GM12878 (cell line): ENCODE results near the gene CA6. TPM values are rescaled to one million over a fixed set of nuclear protein-coding genes. Genes with fewer than 3 reads are reported as not detected.

ENCODE experiments used
- ATAC-seq: fragments of 200-7000 bp; cut with Tn5 transposase; 3 replicates; pipeline ENCODE4 v1.9.1; 2020; ENCODE audit warnings: mild to moderate bottlenecking, moderate library complexity
- BruUV-seq: library from RNA; stranded (reverse); fragments of 400-500 nt; replicated peaks from 2 replicates; lab custom pipeline; 2021; lab: Mats Ljungman, UMichigan
- CTCF ChIA-PET: fragments of 300-600 bp; sonication (Branson Sonifier 250); formaldehyde crosslinking; extraction: SDS; loops from one replicate; lab custom pipeline; 2021; ENCODE audit warnings: inconsistent platforms; lab: Yijun Ruan, JAX
- POLR2A ChIA-PET: fragments of 350-600 bp; formaldehyde crosslinking; extraction: SDS; loops from one replicate; lab custom pipeline; 2021; ENCODE audit warnings: inconsistent platforms; lab: Charles Lee
- RAD21 ChIA-PET: fragments of 300-600 bp; sonication (Branson Sonifier 250); formaldehyde crosslinking; loops from one replicate; lab custom pipeline; 2023; ENCODE audit warnings: antibody characterized with exemption; ENCODE audit not compliant: unreplicated experiment; lab: Charles Lee
- SMC1A ChIA-PET: fragments of 300-600 bp; sonication (Branson Sonifier 250); formaldehyde crosslinking; loops from one replicate; lab custom pipeline; 2023; ENCODE audit not compliant: unreplicated experiment, uncharacterized antibody; lab: Charles Lee
- DNase-seq: peaks from one replicate; pipeline ENCODE4 v3.0.0-alpha.2; 2011; ENCODE audit warnings: low read depth, low spot score
- FAIRE-seq: peaks from 3 replicates; lab custom pipeline; 2011; peaks lifted over from hg19 to GRCh38; lab: Jason Lieb, UNC
- H2AFZ ChIP-seq: 2 replicates; pipeline ENCODE4 v1.6.0; 2011; ENCODE audit warnings: low read depth, low read length, control low read depth; ENCODE audit not compliant: control insufficient read depth
- H3K27ac ChIP-seq: 2 replicates; pipeline ENCODE4 v1.5.1; 2011; ENCODE audit warnings: control low read depth; ENCODE audit not compliant: control insufficient read depth, insufficient read depth
- H3K27me3 ChIP-seq, 2 experiments: replicated peaks in 1 of 2; 2 replicates each; pipeline versions ENCODE4 v1.6.0 to v1.6.1; 2011; ENCODE audit warnings: low read length in 1 of 2; ENCODE audit not compliant: control insufficient read depth in 2 of 2, insufficient read depth in 2 of 2
- H3K36me3 ChIP-seq, 2 experiments: 2 replicates each; pipeline ENCODE4 v1.5.1; 2011; ENCODE audit warnings: low read length in 1 of 2; ENCODE audit not compliant: control insufficient read depth in 2 of 2, insufficient read depth in 2 of 2
- H3K4me1 ChIP-seq: 2 replicates; pipeline ENCODE4 v1.6.1; 2011; ENCODE audit warnings: mild to moderate bottlenecking, low read length, moderate library complexity, mixed read lengths; ENCODE audit not compliant: control insufficient read depth, insufficient read depth
- H3K4me2 ChIP-seq: 2 replicates; pipeline ENCODE4 v1.6.0; 2011; ENCODE audit warnings: control low read depth; ENCODE audit not compliant: control insufficient read depth, insufficient read depth
- H3K4me3 ChIP-seq: fragments of 200-600 bp; sonication (generic); 2 replicates; pipeline ENCODE4 v1.5.1; 2016
- H3K79me2 ChIP-seq: 2 replicates; pipeline ENCODE4 v1.6.0; 2011; ENCODE audit warnings: low read length; ENCODE audit not compliant: control insufficient read depth, insufficient read depth
- H3K9ac ChIP-seq: 2 replicates; pipeline ENCODE4 v1.8.0; 2011; ENCODE audit warnings: low read length, control low read depth, mixed read lengths; ENCODE audit not compliant: control insufficient read depth, insufficient read depth
- H3K9me3 ChIP-seq: replicated peaks from 3 replicates; pipeline ENCODE4 v1.5.1; 2011; ENCODE audit warnings: mild to moderate bottlenecking, low read length; ENCODE audit not compliant: control insufficient read depth, insufficient read depth
- H4K20me1 ChIP-seq: 2 replicates; pipeline ENCODE4 v1.6.0; 2011; ENCODE audit not compliant: control insufficient read depth, insufficient read depth
- CHD4 ChIP-seq: fragments of 200-600 bp; sonication (generic); IDR thresholded peaks from 2 replicates; pipeline ENCODE4 v1.6.1; 2016; ENCODE audit warnings: mild to moderate bottlenecking
- E2F8 ChIP-seq: fragments of 450-650 bp; IDR thresholded peaks from 2 replicates; pipeline ENCODE4 v1.6.1; 2018; ENCODE audit warnings: mild to moderate bottlenecking, low read depth, moderate library complexity; ENCODE audit not compliant: partially characterized antibody
- FOS ChIP-seq: IDR thresholded peaks from 3 replicates; pipeline ENCODE4 v1.6.1; 2011; ENCODE audit warnings: borderline replicate concordance; ENCODE audit not compliant: insufficient read length; ENCODE audit errors: extremely low read depth
- NBN ChIP-seq: fragments of 450-650 bp; IDR thresholded peaks from 2 replicates; pipeline ENCODE4 v1.6.1; 2016
- NRF1 ChIP-seq: conservative IDR thresholded peaks from 2 replicates; pipeline ENCODE4 v1.6.1; 2011; ENCODE audit warnings: mild to moderate bottlenecking, low read depth, low read length, improper control_type of control experiment
- PRDM15 ChIP-seq: fragments of 450-650 bp; formaldehyde crosslinking; IDR thresholded peaks from 2 replicates; pipeline ENCODE4 v1.4.0; 2020; ENCODE audit warnings: mild to moderate bottlenecking, moderate library complexity
- RAD51 ChIP-seq: fragments of 450-650 bp; IDR thresholded peaks from 2 replicates; pipeline ENCODE4 v1.6.1; 2016; ENCODE audit warnings: moderate library complexity, mild to moderate bottlenecking, inconsistent platforms
- RB1 ChIP-seq: fragments of 450-650 bp; formaldehyde crosslinking; IDR thresholded peaks from 2 replicates; pipeline ENCODE4 v1.6.1; 2017; ENCODE audit warnings: mild to moderate bottlenecking, borderline replicate concordance
- USF2 ChIP-seq: IDR thresholded peaks from 2 replicates; pipeline ENCODE4 v1.6.1; 2011; ENCODE audit warnings: low read depth, low read length, improper control_type of control experiment, borderline replicate concordance
- WRNIP1 ChIP-seq: IDR thresholded peaks from 2 replicates; pipeline ENCODE4 v1.6.1; 2011; ENCODE audit warnings: low read depth, low read length, improper control_type of control experiment, borderline replicate concordance
- ZBTB4 ChIP-seq: fragments of 450-650 bp; formaldehyde crosslinking; IDR thresholded peaks from 2 replicates; pipeline ENCODE4 v1.4.0; 2022; ENCODE audit warnings: mild to moderate bottlenecking, moderate library complexity
- ZNF24 ChIP-seq: fragments of 450-650 bp; IDR thresholded peaks from 2 replicates; pipeline ENCODE4 v1.6.1; 2017; ENCODE audit warnings: antibody characterized with exemption, mild to moderate bottlenecking
- ZNF274 ChIP-seq: IDR thresholded peaks from one replicate; pipeline ENCODE4 v1.8.0; 2011; ENCODE audit not compliant: insufficient read length, insufficient read depth
- WGBS: methylation state at CpG from one replicate; pipeline ENCODE4 v1.1.6; 2016; ENCODE audit warnings: low lambda C conversion rate; ENCODE audit not compliant: insufficient replicate concordance, insufficient coverage; ENCODE audit errors: missing lambda C conversion rate; 5-methylcytosine and 5-hydroxymethylcytosine counted together
- in situ Hi-C: fragments of 300-500 bp; cut with MboI; formaldehyde crosslinking; loops from 9 replicates; pipeline ENCODE4 v1.14.3; 2018; ENCODE audit warnings: mixed read lengths
- intact Hi-C: fragments of 100-400 bp; cut with micrococcal nuclease; formaldehyde crosslinking; loops from one replicate; pipeline ENCODE4 v1.14.2; 2022; ENCODE audit not compliant: unreplicated experiment
- polyA plus RNA-seq, 11 experiments: library from polyadenylated mRNA; depleted of rRNA in 4 of 11; unstranded in 6 of 11; stranded (reverse) in 5 of 11; fragments of >200 nt; fragmentation: Nextera tagmentation in 4 of 11; fragmentation: Illumina TruSeq in 1 of 11; extraction: Ambion mirVana in 4 of 11; extraction: Trizol in 1 of 11; gene quantifications; 1 replicate in 1 of 11; 2 replicates in 10 of 11; pipeline versions ENCODE4 v1.2.1 to v1.2.3, GENCODE V29; 2011 to 2016; ENCODE audit warnings: inconsistent platforms in 2 of 11, missing spikeins in 2 of 11, low read depth in 1 of 11
- total RNA-seq, 4 experiments: library from RNA; depleted of rRNA in 3 of 4; stranded (reverse); fragments of >200 nt in 3 of 4; fragmentation: Illumina TruSeq in 1 of 4; extraction: Trizol in 1 of 4; gene quantifications; 2 replicates each; pipeline versions ENCODE4 v1.2.1 to v1.2.3, GENCODE V29; 2013 to 2021

CA6 gene
- total and polyA plus RNA-seq, 10 of the 15 experiments (the other 5 are each of a cell fraction or from before 2014, with no cell fraction given): not detected

- Histone ChIP-seq H3K4me1 (no peaks in the 10 kb centered on the region), H3K4me3 (no peak overlapping the region), H4K20me1 (no peaks in the 10 kb centered on the region), H3K9ac (no peak overlapping the region), H2AFZ (no peak overlapping the region), H3K9me3 (no peaks in the 10 kb centered on the region; the same call in 2 of the 3 replicates), H3K27ac (no peak overlapping the region), H3K79me2 (no peaks in the 10 kb centered on the region), H3K36me3 (no peaks in the 10 kb centered on the region), H3K27me3 (no peaks in the 10 kb centered on the region), H3K4me2 (no peak overlapping the region)
- BruUV-seq: no TSS peak
- ATAC-seq (no peak), FAIRE-seq (no peak), DNase-seq (no peak)
- intact Hi-C loops: loop anchor here (5.0 kb wide), 1 partner anchor 127 kb away; no protein-coding TSS in a partner anchor
- POLR2A ChIA-PET: interaction anchor here (1.4 kb wide), 1 partner anchor 130 kb away, joined by 3 read pairs; no protein-coding TSS in a partner anchor
- SMC1A ChIA-PET: interaction anchor here (0.8 to 2.3 kb wide), 6 partner anchors 9 to 113 kb away, joined by 3 to 17 read pairs (median 5); no protein-coding TSS in a partner anchor
- CTCF ChIA-PET: interaction anchor here (0.6 to 3.2 kb wide), 20 partner anchors 8 to 430 kb away, joined by 3 to 37 read pairs (median 5); no protein-coding TSS in a partner anchor
- RAD21 ChIA-PET: interaction anchor here (1.6 to 2.4 kb wide), 4 partner anchors 16 to 113 kb away, joined by 6 to 10 read pairs (median 6); no protein-coding TSS in a partner anchor
- 57% methylated on average over 11 of the region's 11 CpGs for WGBS
- in situ Hi-C loops: loop anchor here (5.0 kb wide), 1 partner anchor 72 kb away; no protein-coding TSS in a partner anchor
- no peak for TF ChIP-seq ZBTB4 (CRISPR knock-in tag)
- no peak for TF ChIP-seq NRF1
- no peak for TF ChIP-seq PRDM15 (CRISPR knock-in tag)
- TF ChIP-seq NBN: no peak
- TF ChIP-seq E2F8: no peak
- no peak for TF ChIP-seq CHD4
- TF ChIP-seq ZNF274: no peak
- TF ChIP-seq ZNF24: no peak
- no peak for TF ChIP-seq FOS
- no peak for TF ChIP-seq RAD51
- no peak for TF ChIP-seq USF2
- TF ChIP-seq RB1: no peak
- TF ChIP-seq WRNIP1: no peak
Measured at GRCh38 chr1:8989061-8989460, 43.4 kb downstream of the CA6 start.
